T-cell (primary cell): ENCODE results near the gene NUB1. TPM values are rescaled to one million over a fixed set of nuclear protein-coding genes. Genes with fewer than 3 reads are reported as not detected.

ENCODE experiments used
- ATAC-seq, 4 experiments: fragments of 200-7000 bp in 3 of 4; fragments of 150-1000 bp in 1 of 4; cut with Tn5 transposase; replicated peaks in 1 of 4; 1 replicate in 3 of 4; 2 replicates in 1 of 4; pipeline ENCODE4 v1.10.0; 2021; ENCODE audit warnings: moderate library complexity in 3 of 4, mild to moderate bottlenecking in 2 of 4, moderate number of reproducible peaks in 1 of 4
- CTCF ChIA-PET, 2 donors: fragments of 300-600 bp; sonication (Branson Sonifier 250); formaldehyde crosslinking; loops; one replicate each; lab custom pipeline; 2022; ENCODE audit warnings: antibody characterized with exemption in 2 of 2; lab: Charles Lee
- POLR2A ChIA-PET, 2 donors: fragments of 300-600 bp; sonication (Branson Sonifier 250); formaldehyde crosslinking; loops; one replicate each; lab custom pipeline; 2022; ENCODE audit warnings: antibody characterized with exemption in 2 of 2; lab: Charles Lee
- DNase-seq, 35 experiments: peaks; one replicate each; pipeline versions ENCODE4 v3.0.0 to v3.0.0-alpha.2; 2013 to 2023
- H3K27ac ChIP-seq: one replicate; pipeline ENCODE4 v1.5.1; 2013; ENCODE audit warnings: low read length
- H3K27me3 ChIP-seq, 2 experiments: replicated peaks in 1 of 2; 1 replicate in 1 of 2; 2 replicates in 1 of 2; pipeline versions ENCODE4 v1.6.1 to v1.7.0; 2013; ENCODE audit warnings: low read length in 1 of 2, mixed read lengths in 1 of 2; ENCODE audit not compliant: control insufficient read depth in 2 of 2, insufficient read depth in 2 of 2; ENCODE audit errors: extremely low read depth in 1 of 2
- H3K36me3 ChIP-seq, 2 donors: 1 replicate in 1 of 2; 2 replicates in 1 of 2; pipeline versions ENCODE4 v1.6.1 to v1.7.0; 2013; ENCODE audit warnings: low read length in 1 of 2; ENCODE audit not compliant: control insufficient read depth in 2 of 2, insufficient read depth in 1 of 2; ENCODE audit errors: extremely low read depth in 1 of 2
- H3K4me1 ChIP-seq, 2 experiments: 1 replicate in 1 of 2; 2 replicates in 1 of 2; pipeline versions ENCODE4 v1.6.1 to v1.7.0; 2013; ENCODE audit warnings: low read length in 2 of 2, mixed read lengths in 1 of 2; ENCODE audit not compliant: insufficient read depth in 2 of 2, control insufficient read depth in 1 of 2; ENCODE audit errors: extremely low read depth in 1 of 2
- H3K4me3 ChIP-seq, 2 donors: 1 replicate in 1 of 2; 2 replicates in 1 of 2; pipeline versions ENCODE4 v1.5.1 to v1.7.0; 2013; ENCODE audit warnings: mild to moderate bottlenecking in 2 of 2, low read length in 1 of 2, moderate library complexity in 1 of 2; ENCODE audit not compliant: control insufficient read depth in 1 of 2; ENCODE audit errors: extremely low read depth in 1 of 2
- H3K9me3 ChIP-seq: 2 replicates; pipeline ENCODE4 v1.7.0; 2013
- H3K27ac Mint-ChIP-seq, 2 donors: one replicate each; pipeline ENCODE4 v1.8.0; 2020 to 2021; ENCODE audit warnings: mild to moderate bottlenecking in 2 of 2, mixed read lengths in 2 of 2
- H3K27me3 Mint-ChIP-seq, 2 donors: one replicate each; pipeline ENCODE4 v1.8.0; 2021 to 2022; ENCODE audit warnings: mixed read lengths in 2 of 2
- H3K36me3 Mint-ChIP-seq: one replicate; pipeline ENCODE4 v1.8.0; 2021; ENCODE audit warnings: mixed read lengths
- H3K4me1 Mint-ChIP-seq, 3 donors: one replicate each; pipeline ENCODE4 v1.8.0; 2020 to 2022; ENCODE audit warnings: mixed read lengths in 3 of 3, mild to moderate bottlenecking in 1 of 3
- H3K4me3 Mint-ChIP-seq, 3 donors: one replicate each; pipeline ENCODE4 v1.8.0; 2020 to 2022; ENCODE audit warnings: mild to moderate bottlenecking in 3 of 3, mixed read lengths in 3 of 3, moderate library complexity in 3 of 3
- H3K9me3 Mint-ChIP-seq, 3 donors: one replicate each; pipeline ENCODE4 v1.8.0; 2020 to 2022; ENCODE audit warnings: mixed read lengths in 3 of 3
- WGBS: methylation state at CpG from one replicate; pipeline ENCODE4 v1.1.5; 2013; ENCODE audit warnings: missing lambda C conversion rate; ENCODE audit not compliant: insufficient coverage; 5-methylcytosine and 5-hydroxymethylcytosine counted together
- total RNA-seq, 35 experiments: library from RNA in 6 of 35; stranded (reverse) in 6 of 35; fragments of 120-200 nt in 1 of 35; gene quantifications; one replicate each; pipeline versions ENCODE4 v1.2.1 to v1.2.4 and lab custom pipeline; 2013 to 2026

The NUB1 gene
- total RNA-seq, 5 donors from 2014 or later (not counting 1 experiment from before 2014, with no cell fraction given): 77.4 to 98.9 (median 87.7) TPM

- Histone ChIP-seq H3K9me3 (no peaks in the 10 kb centered on the region), H3K4me1 (no peaks in the 10 kb centered on the region), H3K27ac (no peak overlapping the region), H3K36me3 (no peaks in the 10 kb centered on the region), H3K4me3 (no peak overlapping the region), H3K27me3 (peaks cover 0 to 14% of the 10 kb centered on the region in 2 experiments)
- Mint-ChIP-seq H3K36me3 (peaks cover 8% of the 10 kb centered on the region), H3K4me3 (no peak overlapping the region), H3K4me1 (no peaks in the 10 kb centered on the region), H3K27ac (no peak overlapping the region), H3K27me3 (peaks cover 3 to 7% of the 10 kb centered on the region in 2 donors), H3K9me3 (peaks cover 6 to 16% (median 13%) of the 10 kb centered on the region in 3 donors)
- POLR2A ChIA-PET: no interaction called here
- DNase-seq (no peak), ATAC-seq (no peak)
- CTCF ChIA-PET: no interaction called here
Observed at GRCh38 chr7:151322906-151323305, 18.7 kb upstream of the NUB1 start.

GRCh38 chr7:151327022-151327421, 14.6 kb upstream of the NUB1 start:
- WGBS: no CpG with 5 or more reads among the region's 2 CpGs
- peaks cover 3 to 7% of the 10 kb centered on the region in 2 donors for H3K27me3 Mint-ChIP-seq
- POLR2A ChIA-PET: no interaction called here

DNA sequence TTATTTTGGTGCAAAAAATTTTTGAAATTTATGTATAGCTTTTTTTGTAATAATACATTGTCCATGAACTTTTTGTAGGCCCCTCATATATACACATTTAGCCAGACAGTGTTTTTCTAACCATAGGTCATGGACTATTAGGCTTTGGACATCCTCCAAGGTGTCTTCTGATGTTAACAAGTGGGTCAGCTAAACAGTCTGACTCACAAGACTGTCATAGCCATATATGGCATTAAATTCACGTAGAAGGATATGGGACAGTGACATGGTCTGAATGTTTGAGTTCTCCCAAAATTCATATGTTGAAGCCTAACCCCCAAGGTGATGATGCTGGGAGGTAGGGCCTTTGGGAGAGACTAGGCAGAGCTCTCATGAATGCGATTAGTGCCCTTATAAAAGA, 14.0 kb upstream of the NUB1 start:
- CTCF ChIA-PET: no interaction called here
- Histone ChIP-seq H3K9me3 (no peaks in the 10 kb centered on the region), H3K36me3 (no peaks in the 10 kb centered on the region), H3K4me3 (no peak overlapping the region), H3K27me3 (no peaks in the 10 kb centered on the region), H3K4me1 (no peaks in the 10 kb centered on the region), H3K27ac (no peak overlapping the region)
- POLR2A ChIA-PET: no interaction called here
- WGBS: no CpG with 5 or more reads among the region's 2 CpGs
- H3K4me3 Mint-ChIP-seq: no peak overlapping the region
- H3K27me3 Mint-ChIP-seq: peaks cover 0 to 7% of the 10 kb centered on the region in 2 donors
- no peak for DNase-seq
- peaks cover 0 to 4% (median 0%) of the 10 kb centered on the region in 3 donors for H3K9me3 Mint-ChIP-seq
- H3K36me3 Mint-ChIP-seq: no peaks in the 10 kb centered on the region
- no peak overlapping the region for H3K27ac Mint-ChIP-seq
- no peak for ATAC-seq
- H3K4me1 Mint-ChIP-seq: no peaks in the 10 kb centered on the region

More at GRCh38 chr7:151327022-151327421, 14.6 kb upstream of the NUB1 start:
- H3K4me3 ChIP-seq: no peak overlapping the region
- Mint-ChIP-seq H3K9me3 (peaks cover 0 to 4% (median 0%) of the 10 kb centered on the region in 3 donors), H3K4me1 (no peaks in the 10 kb centered on the region), H3K36me3 (no peaks in the 10 kb centered on the region), H3K4me3 (no peak overlapping the region), H3K27ac (no peak overlapping the region)
- no peak for ATAC-seq
- CTCF ChIA-PET: no interaction called here
- peaks cover 0 to 3% of the 10 kb centered on the region in 2 experiments for H3K27me3 ChIP-seq
- no peak overlapping the region for H3K27ac ChIP-seq
- DNase-seq: no peak
- no peaks in the 10 kb centered on the region for H3K36me3 ChIP-seq
- no peaks in the 10 kb centered on the region for H3K4me1 ChIP-seq
- H3K9me3 ChIP-seq: no peaks in the 10 kb centered on the region

- ATAC-seq: no peak
- POLR2A ChIA-PET: no interaction called here
- peaks cover 0 to 4% (median 0%) of the 10 kb centered on the region in 3 donors for H3K9me3 Mint-ChIP-seq
Observed at GRCh38 chr7:151330181-151330580, 11.4 kb upstream of the NUB1 start.

DNA sequence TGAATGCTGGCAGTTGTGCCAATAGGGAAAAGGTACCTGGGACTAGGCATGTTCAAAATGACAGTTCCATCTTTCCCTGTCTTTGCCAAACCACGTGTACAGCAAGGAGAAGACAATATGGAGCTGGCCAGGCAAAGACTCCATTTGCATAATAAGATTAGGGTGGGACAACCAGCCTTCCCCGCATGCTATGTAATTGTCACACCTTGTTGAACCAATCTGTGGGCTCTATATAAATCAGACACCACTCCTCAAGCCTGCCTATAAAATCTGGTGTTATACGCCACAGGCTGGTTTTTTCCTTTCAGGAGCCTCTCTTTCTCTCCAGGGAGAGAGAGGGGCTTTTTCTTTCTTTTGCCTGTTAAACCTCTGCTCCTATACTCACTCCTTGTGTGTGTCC, 11.0 kb upstream of the NUB1 start:
- ChIA-PET POLR2A (interaction anchor here in 1 of 2 donors (0.6 kb wide), 1 partner anchor 113 kb away, joined by 4 read pairs; no protein-coding TSS in a partner anchor), CTCF (interaction anchor here in 1 of 2 donors (1.2 kb wide), 1 partner anchor 14 kb away, joined by 5 read pairs; no protein-coding TSS in a partner anchor)
- H3K4me3 ChIP-seq: no peak overlapping the region
- no peaks in the 10 kb centered on the region for H3K4me1 Mint-ChIP-seq
- H3K36me3 Mint-ChIP-seq: no peaks in the 10 kb centered on the region
- H3K27ac ChIP-seq: no peak overlapping the region
- no peak overlapping the region for H3K4me3 Mint-ChIP-seq
- WGBS: 50% methylated on average over 1 of the region's 3 CpGs
- DNase-seq (no peak), ATAC-seq (no peak)
- H3K27ac Mint-ChIP-seq: no peak overlapping the region
- H3K9me3 ChIP-seq: no peaks in the 10 kb centered on the region
- peaks cover 0 to 4% (median 0%) of the 10 kb centered on the region in 3 donors for H3K9me3 Mint-ChIP-seq
- no peaks in the 10 kb centered on the region for H3K27me3 ChIP-seq
- no peaks in the 10 kb centered on the region for H3K4me1 ChIP-seq
- no peaks in the 10 kb centered on the region for H3K36me3 ChIP-seq
- H3K27me3 Mint-ChIP-seq: no peaks in the 10 kb centered on the region

More at GRCh38 chr7:151330181-151330580, 11.4 kb upstream of the NUB1 start:
- no peak overlapping the region for H3K4me3 ChIP-seq
- H3K4me1 ChIP-seq: no peaks in the 10 kb centered on the region
- H3K36me3 ChIP-seq: no peaks in the 10 kb centered on the region
- Mint-ChIP-seq H3K27ac (no peak overlapping the region), H3K4me3 (no peak overlapping the region), H3K27me3 (peaks cover 0 to under 1% of the 10 kb centered on the region in 2 donors), H3K4me1 (no peaks in the 10 kb centered on the region), H3K36me3 (no peaks in the 10 kb centered on the region)
- DNase-seq: no peak
- H3K27me3 ChIP-seq: no peaks in the 10 kb centered on the region
- no peaks in the 10 kb centered on the region for H3K9me3 ChIP-seq
- no peak overlapping the region for H3K27ac ChIP-seq
- CTCF ChIA-PET: interaction anchor here in 1 of 2 donors (1.2 kb wide), 1 partner anchor 14 kb away, joined by 5 read pairs; no protein-coding TSS in a partner anchor

- no peak for DNase-seq
- Mint-ChIP-seq H3K4me1 (peaks cover under 1% of the 10 kb centered on the region in 3 donors), H3K27ac (no peak overlapping the region), H3K4me3 (no peak overlapping the region), H3K27me3 (no peaks in the 10 kb centered on the region), H3K9me3 (peaks cover 4 to 5% (median 4%) of the 10 kb centered on the region in 3 donors), H3K36me3 (no peaks in the 10 kb centered on the region)
- Histone ChIP-seq H3K9me3 (no peaks in the 10 kb centered on the region), H3K27me3 (no peaks in the 10 kb centered on the region), H3K36me3 (no peaks in the 10 kb centered on the region), H3K4me3 (no peak overlapping the region), H3K4me1 (peaks cover 0 to under 1% of the 10 kb centered on the region in 2 experiments), H3K27ac (no peak overlapping the region)
- CTCF ChIA-PET: interaction anchor here in 1 of 2 donors (1.0 kb wide), 1 partner anchor 19 kb away, joined by 3 read pairs; no protein-coding TSS in a partner anchor
- POLR2A ChIA-PET: no interaction called here
- 67% methylated on average over 1 of the region's 1 CpG for WGBS
- ATAC-seq: no peak
Observed at GRCh38 chr7:151334628-151335027, 7.0 kb upstream of the NUB1 start.
